Sigmoid colon (tissue), 7 donors: ENCODE data around the gene ACTG1. TPM values are rescaled to one million over a fixed set of nuclear protein-coding genes. Genes with fewer than 3 reads are reported as not detected.
A peak's percentile ranks its signal among the peaks of the same experiment; 100 is the strongest.

Experiments used
- DNase-seq: peaks from one replicate; pipeline ENCODE4 v3.0.0-alpha.2; 2019
- H3K27ac ChIP-seq, 4 donors: fragments of 200-600 bp; sonication (generic); one replicate each; pipeline ENCODE4 v1.5.1; 2016 to 2019; ENCODE audit warnings: mild to moderate bottlenecking in 1 of 4
- H3K27me3 ChIP-seq, 3 donors: fragments of 200-600 bp; sonication (generic); one replicate each; pipeline ENCODE4 v1.5.1; 2019; ENCODE audit warnings: mild to moderate bottlenecking in 1 of 3
- H3K36me3 ChIP-seq, 4 donors: fragments of 200-600 bp; sonication (generic); one replicate each; pipeline ENCODE4 v1.5.1; 2016 to 2019
- H3K4me1 ChIP-seq, 4 donors: fragments of 200-600 bp; sonication (generic); one replicate each; pipeline ENCODE4 v1.5.1; 2017 to 2019
- H3K4me3 ChIP-seq, 4 donors: fragments of 200-600 bp; sonication (generic); one replicate each; pipeline ENCODE4 v1.5.1; 2017 to 2019; ENCODE audit warnings: mild to moderate bottlenecking in 2 of 4, moderate library complexity in 1 of 4
- H3K9me3 ChIP-seq, 4 donors: fragments of 200-600 bp in 3 of 4; sonication (generic) in 3 of 4; one replicate each; pipeline versions ENCODE4 v1.5.1 to v1.6.1; 2013 to 2019
- EP300 ChIP-seq, 4 donors: sonication (generic); formaldehyde crosslinking; IDR thresholded peaks; one replicate each; pipeline ENCODE4 v1.6.1; 2017; ENCODE audit warnings: antibody characterized with exemption in 4 of 4
- POLR2A ChIP-seq, 2 donors: fragments of 450-650 bp; IDR thresholded peaks; one replicate each; pipeline ENCODE4 v1.6.1; 2016; ENCODE audit warnings: antibody characterized with exemption in 2 of 2, mild to moderate bottlenecking in 2 of 2, moderate library complexity in 2 of 2
- POLR2AphosphoS5 ChIP-seq, 4 donors: sonication (generic); formaldehyde crosslinking; IDR thresholded peaks; one replicate each; pipeline ENCODE4 v1.6.1; 2017; ENCODE audit warnings: antibody characterized with exemption in 4 of 4
- WGBS, 2 donors: extraction: QIAGEN DNeasy Blood & Tissue Kit; methylation state at CpG; one replicate each; pipeline ENCODE4 v1.1.7; 2013; 5-methylcytosine and 5-hydroxymethylcytosine counted together
- intact Hi-C: fragments of 100-400 bp; cut with DNase I; formaldehyde crosslinking; loops from one replicate; pipeline ENCODE4 v1.15.1; 2023
- polyA plus RNA-seq, 3 donors: library from polyadenylated mRNA; stranded (reverse); fragments of 200-250 nt; gene quantifications; one replicate each; pipeline ENCODE4 v1.2.3, GENCODE V29; 2013
- total RNA-seq, 4 donors: library from RNA; depleted of rRNA; stranded (reverse); fragments of >200 nt; gene quantifications; one replicate each; pipeline ENCODE4 v1.1.0, GENCODE V29; 2016
- TF ChIP-seq, protein P1 (sequence below), 4 experiments: fragments of 450-650 bp in 3 of 4; fragments of 200-600 bp in 1 of 4; IDR thresholded peaks; one replicate each; pipeline ENCODE4 v1.5.1; 2016 to 2019; ENCODE audit warnings: antibody characterized with exemption in 4 of 4, mild to moderate bottlenecking in 3 of 4, moderate library complexity in 2 of 4
- donor health status: healthy with polysubstance abuse.
- donor health status: Bipolar disorder and iron deficiency.
- donor health status: healthy.

The ACTG1 gene
- total and polyA plus RNA-seq, 7 donors = 1,038 to 4,527 (median 2,003) TPM

DNA sequence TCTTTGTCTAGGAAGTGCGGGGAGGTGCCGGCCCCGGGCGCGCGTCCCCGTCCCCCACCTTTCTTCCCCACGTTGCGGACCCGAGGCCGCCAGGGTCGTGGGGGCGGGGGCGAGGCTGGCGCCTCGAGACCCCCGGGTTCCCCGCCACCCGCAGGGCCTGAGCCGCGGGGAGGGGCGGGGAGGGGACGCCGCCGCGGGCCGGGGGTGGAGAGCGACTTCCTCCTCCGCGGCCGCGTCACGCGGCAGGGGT lies 1.8 kb upstream of the ACTG1 start:
- H3K36me3 ChIP-seq = peaks cover 25 to 30% (median 28%) of the 10 kb centered on the region in 4 donors
- H3K27ac ChIP-seq = peak overlapping the region; percentile 99 to 100 (median 100)
- WGBS, 2 donors = 1% methylated on average over 34 of the region's 34 CpGs
- intact Hi-C loops = loop anchor here (2.0 kb wide), 2 partner anchors 38 to 52 kb away; partner anchors contain the start of gene FAAP100
- H3K4me1 ChIP-seq = peaks cover 0 to 65% (median 42%) of the 10 kb centered on the region in 4 donors
- no peaks in the 10 kb centered on the region for H3K27me3 ChIP-seq
- DNase-seq = no peak
- peak overlapping the region; percentile 88 to 99 (median 96) for H3K4me3 ChIP-seq
- TF ChIP-seq POLR2AphosphoS5 (IDR thresholded peaks at IDR 0.05) = no peak
- TF ChIP-seq EP300 (IDR thresholded peaks at IDR 0.05) = no peak
- TF ChIP-seq, protein P1, sequence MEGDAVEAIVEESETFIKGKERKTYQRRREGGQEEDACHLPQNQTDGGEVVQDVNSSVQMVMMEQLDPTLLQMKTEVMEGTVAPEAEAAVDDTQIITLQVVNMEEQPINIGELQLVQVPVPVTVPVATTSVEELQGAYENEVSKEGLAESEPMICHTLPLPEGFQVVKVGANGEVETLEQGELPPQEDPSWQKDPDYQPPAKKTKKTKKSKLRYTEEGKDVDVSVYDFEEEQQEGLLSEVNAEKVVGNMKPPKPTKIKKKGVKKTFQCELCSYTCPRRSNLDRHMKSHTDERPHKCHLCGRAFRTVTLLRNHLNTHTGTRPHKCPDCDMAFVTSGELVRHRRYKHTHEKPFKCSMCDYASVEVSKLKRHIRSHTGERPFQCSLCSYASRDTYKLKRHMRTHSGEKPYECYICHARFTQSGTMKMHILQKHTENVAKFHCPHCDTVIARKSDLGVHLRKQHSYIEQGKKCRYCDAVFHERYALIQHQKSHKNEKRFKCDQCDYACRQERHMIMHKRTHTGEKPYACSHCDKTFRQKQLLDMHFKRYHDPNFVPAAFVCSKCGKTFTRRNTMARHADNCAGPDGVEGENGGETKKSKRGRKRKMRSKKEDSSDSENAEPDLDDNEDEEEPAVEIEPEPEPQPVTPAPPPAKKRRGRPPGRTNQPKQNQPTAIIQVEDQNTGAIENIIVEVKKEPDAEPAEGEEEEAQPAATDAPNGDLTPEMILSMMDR (IDR thresholded peaks at IDR 0.05) = no peak
- no peak for TF ChIP-seq POLR2A (IDR thresholded peaks at IDR 0.05)
- no peaks in the 10 kb centered on the region for H3K9me3 ChIP-seq

DNA sequence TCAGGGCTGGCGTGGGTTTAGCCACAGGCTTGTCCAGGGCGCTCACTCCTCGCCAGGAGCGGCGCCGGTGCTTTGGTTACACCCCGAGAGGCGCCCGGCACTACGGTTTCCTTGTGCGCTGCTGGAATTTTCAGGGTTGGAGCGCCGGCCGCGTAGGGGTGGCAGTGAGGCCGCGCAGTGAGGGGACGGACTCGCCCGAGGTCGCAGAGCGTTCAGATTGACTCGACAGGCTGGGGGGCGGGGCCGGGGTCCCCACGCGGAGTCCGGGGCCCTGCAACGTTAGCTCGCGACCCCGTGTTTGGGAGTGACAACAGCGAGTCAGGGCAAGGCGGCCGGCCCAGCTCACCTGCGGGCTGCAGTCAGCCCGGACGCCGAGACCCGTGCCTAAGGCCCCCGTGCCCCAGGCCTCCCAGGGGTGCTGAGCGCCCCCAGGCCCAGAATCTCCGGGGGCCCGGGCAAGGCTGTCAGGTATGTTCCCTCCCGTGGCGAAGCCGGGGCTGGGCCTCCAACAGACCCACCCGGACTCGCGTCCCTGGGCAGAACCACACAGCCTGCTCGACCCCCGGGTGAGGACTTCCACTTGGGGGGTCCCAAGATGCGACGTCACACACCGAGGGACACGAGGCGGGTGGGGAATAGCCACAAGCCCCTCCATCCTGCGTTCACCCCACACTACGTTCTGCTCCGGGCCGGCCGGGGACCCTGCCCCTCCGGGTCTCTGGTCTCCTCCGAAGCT lies 1.3 kb upstream of the ACTG1 start:
- Histone ChIP-seq H3K27ac (peak overlapping the region; percentile 99 to 100 (median 100)), H3K36me3 (peaks cover 25 to 35% (median 32%) of the 10 kb centered on the region in 4 donors), H3K4me3 (peak overlapping the region; percentile 88 to 99 (median 96)), H3K4me1 (peaks cover 0 to 65% (median 41%) of the 10 kb centered on the region in 4 donors), H3K27me3 (no peaks in the 10 kb centered on the region), H3K9me3 (no peaks in the 10 kb centered on the region)
- TF ChIP-seq, protein P1 (IDR thresholded peaks at IDR 0.05) = no peak
- TF ChIP-seq EP300 (IDR thresholded peaks at IDR 0.05) (no peak), POLR2A (IDR thresholded peaks at IDR 0.05) (peak; percentile 26 to 32), POLR2AphosphoS5 (IDR thresholded peaks at IDR 0.05) (peak in 2 of 4 donors; percentile 9 to 60)
- DNase-seq = peak; percentile 83
- intact Hi-C loops = loop anchor here (2.0 kb wide), 3 partner anchors 39 to 119 kb away; partner anchors contain the start of genes BAHCC1 and FAAP100
- WGBS, 2 donors = 0 to 1% methylated on average over 64 of the region's 64 CpGs

DNA sequence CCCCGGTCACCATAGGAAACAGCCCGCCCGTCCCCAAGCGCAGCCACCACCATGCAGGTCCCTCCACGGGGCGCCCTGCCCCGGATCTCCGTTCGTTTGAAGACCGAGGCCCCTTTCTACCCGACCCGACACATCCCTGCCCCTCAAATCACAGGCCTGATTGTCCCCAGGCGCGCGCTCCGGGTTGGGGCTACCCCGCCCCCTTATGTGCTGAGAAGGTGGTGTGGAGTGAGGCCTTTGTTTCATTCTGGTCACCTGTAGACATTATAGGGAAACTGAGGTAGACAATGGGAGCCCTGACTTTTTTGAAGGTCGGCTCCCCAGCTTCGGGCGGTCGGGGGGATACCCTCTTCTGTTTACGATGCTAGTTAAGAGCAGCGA lies 763 bp upstream of the ACTG1 start:
- intact Hi-C loops = loop anchor here (2.0 kb wide), 1 partner anchor 119 kb away; the partner anchor contains the start of gene BAHCC1
- peak; percentile 92 for DNase-seq
- no peaks in the 10 kb centered on the region for H3K9me3 ChIP-seq
- TF ChIP-seq POLR2AphosphoS5 (IDR thresholded peaks at IDR 0.05) (peak in 1 of 4 donors; percentile 6), EP300 (IDR thresholded peaks at IDR 0.05) (no peak), POLR2A (IDR thresholded peaks at IDR 0.05) (peak in 1 of 2 donors; percentile 22)
- TF ChIP-seq, protein P1 (IDR thresholded peaks at IDR 0.05) = no peak
- peak overlapping the region; percentile 99 to 100 (median 100) for H3K27ac ChIP-seq
- peaks cover 25 to 41% (median 35%) of the 10 kb centered on the region in 4 donors for H3K36me3 ChIP-seq
- peaks cover 0 to 65% (median 41%) of the 10 kb centered on the region in 4 donors for H3K4me1 ChIP-seq
- no peaks in the 10 kb centered on the region for H3K27me3 ChIP-seq
- peak overlapping the region; percentile 88 to 99 (median 96) for H3K4me3 ChIP-seq
- 0 to 1% methylated on average over 23 of the region's 23 CpGs for WGBS, 2 donors

DNA sequence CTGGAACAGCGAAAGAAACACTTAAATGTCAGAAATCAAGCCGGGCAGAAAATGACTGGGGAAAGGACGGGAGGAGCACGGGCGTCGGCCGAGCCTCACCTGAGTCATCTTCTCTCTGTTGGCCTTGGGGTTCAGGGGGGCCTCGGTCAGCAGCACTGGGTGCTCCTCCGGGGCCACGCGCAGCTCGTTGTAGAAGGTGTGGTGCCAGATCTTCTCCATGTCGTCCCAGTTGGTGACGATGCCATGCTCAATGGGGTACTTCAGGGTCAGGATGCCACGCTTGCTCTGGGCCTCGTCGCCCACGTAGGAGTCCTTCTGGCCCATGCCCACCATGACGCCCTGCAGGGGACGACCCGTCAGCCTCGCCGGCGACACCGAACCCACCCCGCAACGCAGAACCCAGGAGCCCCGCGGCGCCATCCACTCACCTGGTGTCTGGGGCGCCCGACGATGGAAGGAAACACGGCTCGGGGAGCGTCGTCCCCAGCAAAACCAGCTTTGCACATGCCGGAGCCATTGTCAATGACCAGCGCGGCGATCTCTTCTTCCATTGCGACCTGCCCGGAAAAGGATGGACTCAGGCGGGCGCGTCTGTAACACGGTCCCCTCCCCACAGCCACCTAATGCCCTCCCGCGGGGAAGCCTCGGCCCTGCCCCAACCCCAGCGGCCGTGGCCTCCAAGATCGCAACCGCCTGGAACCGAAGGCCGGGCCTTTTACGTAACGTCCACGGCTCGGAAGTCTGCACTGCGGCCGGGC lies 616 bp downstream of the ACTG1 start:
- H3K27me3 ChIP-seq = no peaks in the 10 kb centered on the region
- WGBS, 2 donors = 0% methylated on average over 62 of the region's 62 CpGs
- H3K36me3 ChIP-seq = peaks cover 25 to 41% (median 35%) of the 10 kb centered on the region in 4 donors
- peak overlapping the region; percentile 88 to 99 (median 94) for H3K4me3 ChIP-seq
- H3K4me1 ChIP-seq = peaks cover 0 to 53% (median 28%) of the 10 kb centered on the region in 4 donors
- H3K9me3 ChIP-seq = no peaks in the 10 kb centered on the region
- intact Hi-C loops = loop anchor here (1.0 to 2.0 kb wide), 2 partner anchors 117 to 170 kb away; partner anchors contain the start of gene BAHCC1
- H3K27ac ChIP-seq = peak overlapping the region; percentile 99 to 100 (median 100)
- DNase-seq = peak; percentile 83
- TF ChIP-seq, protein P1 (IDR thresholded peaks at IDR 0.05) = no peak
- TF ChIP-seq POLR2A (IDR thresholded peaks at IDR 0.05) = no peak
- TF ChIP-seq EP300 (IDR thresholded peaks at IDR 0.05) = no peak
- TF ChIP-seq POLR2AphosphoS5 (IDR thresholded peaks at IDR 0.05) = no peak
